Ureter (tissue), 1 donor: Measurements from ENCODE around the gene IRF4. TPM values are rescaled to one million over a fixed set of nuclear protein-coding genes. Genes with fewer than 3 reads are reported as not detected.
"Not testable (repeated sequence)": the region's sequence is repeated elsewhere in the genome, so short reads cannot be mapped to it uniquely, and the experiment has no call there.

Experiments
- DNase-seq: peaks from one replicate; pipeline ENCODE4 v3.0.0-alpha.2; 2020; ENCODE audit warnings: low spot score
- total RNA-seq: library from RNA; stranded (reverse); gene quantifications from one replicate; pipeline ENCODE4 v1.2.4, GENCODE V29; 2023
- donor health status: DM: yes; HTN: yes; CAD: no.

The IRF4 gene
- total RNA-seq, 1 donor from 2014 or later = 12.1 TPM

DNA sequence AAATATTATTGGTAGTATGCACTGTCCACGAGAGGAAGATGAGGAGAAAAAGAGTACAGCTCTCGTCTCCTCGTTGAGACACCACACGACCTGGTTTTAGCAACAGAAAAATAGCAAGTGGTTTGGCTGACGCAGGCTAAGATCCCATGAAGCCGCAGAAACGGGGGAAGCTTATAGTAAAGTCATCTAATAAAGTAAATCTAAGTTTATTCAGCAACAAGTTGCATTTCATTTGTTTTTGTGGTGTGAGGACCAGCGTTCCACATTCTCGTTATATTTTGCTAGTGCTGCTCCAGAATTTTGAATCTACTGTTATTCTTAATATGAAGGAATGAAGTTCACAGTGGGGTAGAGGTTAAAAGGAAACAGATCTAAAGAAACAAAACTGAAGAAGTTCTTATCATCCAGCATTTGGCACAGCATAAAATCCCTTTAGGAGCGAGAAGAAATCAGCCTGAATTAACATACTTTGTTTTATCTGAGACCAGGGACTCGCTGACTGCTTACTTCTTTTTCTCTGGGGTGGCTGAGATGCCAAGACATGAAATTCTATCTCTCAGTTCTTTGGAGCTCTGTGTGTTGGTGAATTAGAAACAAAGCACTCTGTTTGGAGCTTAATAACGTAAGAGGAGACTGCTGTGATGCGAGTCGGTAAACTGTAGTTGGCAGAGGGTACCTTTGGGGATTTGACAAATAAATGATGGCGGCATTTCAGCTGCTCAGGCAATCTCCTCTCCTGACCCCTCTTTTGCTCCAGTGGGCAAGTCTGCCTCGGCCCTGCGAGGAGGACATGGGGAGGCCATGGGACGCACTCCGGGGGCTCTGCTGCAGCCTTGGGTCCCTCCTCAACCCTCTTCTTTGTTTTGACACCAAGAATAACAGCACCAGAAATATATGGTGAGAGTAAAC is 24.9 kb upstream of the IRF4 start:
- DNase-seq = no peak

DNA sequence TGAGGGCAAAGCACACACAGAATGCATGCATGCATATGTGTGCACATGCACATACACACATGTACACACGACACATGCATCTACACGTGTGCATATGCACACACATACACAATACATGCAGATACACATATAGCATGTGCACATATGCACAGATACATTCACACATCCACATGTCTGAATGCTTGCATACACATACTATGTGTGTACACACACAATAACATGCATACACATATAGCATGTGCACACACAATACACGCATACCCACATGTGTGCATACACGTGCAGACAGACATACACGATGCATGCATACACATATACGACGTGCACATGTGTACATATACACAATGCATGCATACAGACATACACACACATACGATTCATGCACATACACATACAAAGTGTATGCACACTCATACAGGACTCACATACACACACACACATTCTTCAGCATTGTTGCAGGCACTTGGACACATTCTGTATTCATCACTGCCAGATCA is 24.2 kb upstream of the IRF4 start:
- DNase-seq = no peak

DNA sequence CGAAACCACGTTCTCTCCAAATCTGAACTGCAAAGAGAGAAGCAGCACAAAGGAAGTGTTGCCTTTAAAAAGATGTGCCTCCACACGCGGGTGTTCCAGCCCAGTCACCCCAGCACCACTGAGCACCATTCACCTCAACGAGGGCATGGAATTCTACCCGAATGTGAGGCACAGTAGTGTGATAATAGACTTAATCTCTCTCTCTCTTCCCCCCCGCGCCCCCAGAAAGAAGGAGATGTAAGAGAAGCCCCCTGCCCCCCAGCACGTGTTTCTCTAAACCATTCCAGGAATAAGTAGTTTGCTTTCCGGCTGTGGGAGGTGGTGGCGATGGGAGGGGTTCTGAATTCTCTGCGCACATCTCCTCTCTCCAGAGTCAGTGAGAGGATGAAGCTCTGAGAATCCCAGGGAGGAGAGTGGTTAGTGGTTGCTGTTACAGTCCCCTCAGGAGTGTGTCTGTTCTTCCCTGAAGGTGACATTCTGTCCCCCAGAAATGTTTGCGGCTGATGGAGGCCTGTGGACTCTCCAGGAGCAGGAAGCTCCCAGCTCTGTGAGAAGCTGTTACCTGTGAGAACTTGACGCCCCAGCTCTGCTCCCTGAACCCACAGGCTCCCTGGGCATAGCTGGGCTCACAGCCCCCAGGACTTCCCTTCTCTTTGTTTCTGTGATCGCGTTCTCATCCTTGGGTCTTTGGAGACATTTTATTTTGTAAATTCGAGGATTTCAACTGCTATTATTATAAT is 23.5 kb upstream of the IRF4 start:
- DNase-seq = no peak

DNA sequence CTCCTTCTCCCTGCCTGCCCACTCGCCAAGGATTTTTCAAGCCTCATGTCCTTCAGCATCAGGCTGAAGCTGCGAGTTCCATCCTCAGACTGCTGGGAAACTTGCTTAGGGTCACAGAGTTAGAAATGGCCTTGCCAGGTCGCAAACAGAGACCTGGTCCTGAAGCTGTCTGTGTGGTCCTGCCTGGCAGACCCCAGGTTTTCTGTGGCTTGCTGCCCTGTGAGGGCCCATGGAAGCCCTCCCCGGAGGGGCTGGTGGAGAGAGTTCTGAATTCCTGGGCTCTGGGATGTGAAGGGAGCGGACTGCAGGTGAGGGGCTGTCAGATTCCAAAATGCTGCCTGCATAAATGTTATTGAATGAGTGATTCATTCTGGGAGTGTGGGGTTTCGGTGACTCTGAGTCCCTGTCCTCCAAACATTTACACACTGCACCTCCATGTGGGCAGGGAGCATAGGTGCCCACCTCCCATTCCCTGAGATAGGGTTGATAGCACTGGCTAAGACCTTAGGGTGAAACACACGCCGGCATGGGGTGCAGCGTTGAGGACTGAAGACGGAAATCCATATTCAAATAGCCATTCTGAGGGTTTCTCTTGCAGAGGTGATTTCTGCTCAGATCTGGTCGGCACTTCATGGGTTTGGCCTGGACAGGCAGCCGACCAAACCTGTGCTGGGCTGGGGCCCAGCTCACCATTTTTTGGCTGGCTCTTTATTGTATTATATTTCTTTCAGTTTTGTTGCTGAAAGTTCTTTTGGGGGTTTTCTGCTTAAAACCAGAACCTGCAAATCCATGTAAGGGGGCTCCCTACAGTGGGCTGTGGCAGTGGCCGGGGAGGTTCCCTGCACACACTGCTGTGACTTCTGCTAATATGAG is 21.8 kb upstream of the IRF4 start:
- no peak for DNase-seq

DNA sequence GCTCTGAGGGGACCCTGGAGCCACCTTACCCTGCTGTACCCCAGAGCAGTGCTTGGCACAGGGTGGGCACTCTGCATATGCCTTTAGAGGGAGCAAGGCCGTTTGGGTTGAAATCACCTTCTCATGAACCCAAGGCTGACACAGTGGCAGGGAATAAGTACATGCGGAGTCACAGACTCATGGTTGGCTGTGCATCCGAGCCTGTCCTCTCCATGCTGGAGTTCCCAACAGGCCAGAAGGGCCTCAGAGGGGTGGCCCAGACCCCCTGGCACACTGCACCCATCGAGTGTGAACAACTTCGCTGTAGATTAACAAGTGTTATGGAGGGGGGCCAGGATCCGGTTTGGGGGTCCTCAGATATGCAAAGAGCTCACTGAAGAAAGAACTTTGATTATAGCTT is 21.0 kb upstream of the IRF4 start:
- no peak for DNase-seq

DNA sequence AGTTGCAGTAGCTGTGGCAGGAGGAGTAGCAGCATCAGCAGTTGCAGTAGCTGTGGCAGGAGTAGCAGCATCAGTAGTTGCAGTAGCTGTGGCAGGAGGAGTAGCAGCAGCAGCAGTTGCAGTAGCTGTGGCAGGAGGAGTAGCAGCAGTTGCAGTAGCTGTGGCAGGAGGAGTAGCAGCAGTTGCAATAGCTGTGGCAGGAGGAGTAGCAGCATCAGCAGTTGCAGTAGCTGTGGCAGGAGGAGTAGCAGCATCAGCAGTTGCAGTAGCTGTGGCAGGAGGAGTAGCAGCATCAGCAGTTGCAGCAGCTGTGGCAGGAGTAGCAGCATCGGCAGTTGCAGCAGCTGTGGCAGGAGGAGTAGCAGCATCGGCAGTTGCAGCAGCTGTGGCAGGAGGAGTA is 19.7 kb upstream of the IRF4 start:
- not testable (repeated sequence) for DNase-seq

DNA sequence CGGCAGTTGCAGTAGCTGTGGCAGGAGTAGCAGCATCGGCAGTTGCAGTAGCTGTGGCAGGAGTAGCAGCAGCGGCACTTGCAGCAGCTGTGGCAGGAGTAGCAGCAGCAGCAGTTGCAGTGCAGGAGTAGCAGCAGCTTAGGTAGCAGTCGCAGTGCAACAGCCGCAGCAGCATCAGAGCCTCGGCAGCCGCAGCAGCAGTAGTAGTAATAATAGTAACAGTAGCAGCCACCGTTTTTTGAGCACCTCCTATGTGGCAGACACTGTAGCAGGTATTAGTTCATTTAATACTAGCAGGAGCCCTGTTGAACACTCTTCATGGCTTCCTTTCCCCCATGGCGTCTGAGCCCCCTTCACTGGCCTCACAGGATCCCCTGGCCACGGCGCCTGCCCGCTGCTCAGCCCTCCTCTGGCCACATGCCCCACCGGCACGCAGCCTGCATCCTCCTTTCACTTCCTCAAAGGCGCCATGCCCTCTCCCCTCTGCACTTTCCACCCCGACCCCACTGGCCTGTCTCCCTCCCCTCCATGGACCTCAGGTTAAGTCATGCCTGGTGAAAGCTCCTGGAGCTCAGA is 19.1 kb upstream of the IRF4 start:
- no peak for DNase-seq

DNA sequence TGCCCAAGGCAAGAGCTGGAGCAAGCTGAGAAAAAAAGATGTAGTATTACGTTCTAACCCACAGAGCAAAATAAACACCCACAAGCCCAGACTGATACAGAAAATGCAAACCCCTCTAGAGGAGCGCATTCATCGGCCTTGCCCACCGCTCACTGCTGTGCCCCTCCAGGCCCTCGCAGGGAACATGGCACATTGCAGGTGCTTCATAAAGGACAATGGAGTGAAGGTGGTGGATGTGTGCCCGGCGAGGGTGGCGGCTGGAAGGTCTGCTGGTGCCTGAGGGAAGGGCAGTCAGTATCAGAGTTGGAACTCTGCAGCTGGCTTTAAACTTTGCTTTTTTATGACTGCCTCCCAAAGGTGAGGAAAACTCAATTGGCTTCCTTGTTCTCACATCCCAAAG is 18.5 kb upstream of the IRF4 start:
- no peak for DNase-seq

DNA sequence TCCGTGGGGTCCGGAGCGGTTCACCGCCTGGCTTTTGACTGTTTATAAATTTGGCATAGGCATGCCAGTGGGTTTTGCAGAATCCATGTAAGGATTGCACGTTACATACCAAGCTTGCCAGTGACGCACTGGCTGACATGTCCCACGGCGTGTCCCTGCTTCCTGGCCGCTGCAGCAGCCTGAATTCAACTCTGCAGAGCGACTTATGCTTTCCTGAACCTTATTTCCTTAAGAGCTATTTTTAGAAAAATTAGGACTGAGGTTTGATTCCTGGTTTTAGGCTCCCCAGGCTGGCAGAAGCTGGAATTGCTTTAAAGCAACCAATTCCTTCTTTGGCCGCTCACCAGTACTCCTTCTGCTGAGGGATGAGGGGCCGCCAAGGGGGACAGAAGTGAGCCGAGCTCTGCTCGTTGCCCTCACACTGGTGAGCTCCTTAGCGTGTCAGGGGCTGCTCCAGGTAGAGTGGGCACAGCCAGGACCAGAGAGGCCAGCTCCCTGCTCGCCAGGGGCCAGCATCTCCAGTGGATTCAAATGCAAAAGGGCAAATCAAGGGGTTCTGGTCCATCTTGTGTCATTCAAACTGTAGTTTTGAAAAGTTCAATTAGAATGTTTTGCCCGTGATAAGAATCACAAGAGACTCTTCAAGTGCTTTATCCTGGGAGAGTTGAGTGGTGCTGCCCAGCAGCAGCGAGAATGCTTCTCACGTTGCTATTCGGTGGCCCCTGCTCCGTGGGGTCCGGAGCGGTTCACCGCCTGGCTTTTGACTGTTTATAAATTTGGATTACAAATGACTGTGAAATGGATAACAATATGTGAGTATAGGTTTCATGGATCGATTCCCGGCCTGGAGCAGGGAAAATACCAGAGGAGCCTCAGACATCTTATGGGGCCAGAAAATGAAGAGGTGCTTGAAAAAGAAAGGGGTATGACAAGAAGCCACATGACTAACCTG is 17.5 kb upstream of the IRF4 start:
- no peak for DNase-seq

DNA sequence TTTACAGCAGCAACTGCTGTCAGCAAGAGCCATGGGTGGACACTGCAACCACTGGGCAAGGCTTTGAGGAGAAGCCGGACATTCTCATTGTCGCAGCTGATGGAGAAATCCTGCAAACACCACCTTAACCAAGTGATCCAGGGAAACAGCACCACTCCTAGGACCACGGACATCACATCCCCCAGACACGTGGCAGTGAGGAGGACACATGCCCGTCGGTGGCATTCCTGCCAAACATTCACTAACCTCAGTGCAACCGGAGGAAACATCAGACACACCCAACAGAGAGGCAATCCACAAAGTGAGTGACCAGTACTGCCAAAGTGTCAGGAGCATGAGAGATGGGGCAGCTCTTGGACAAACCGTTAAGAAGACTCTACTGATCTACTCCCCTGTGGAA is 16.6 kb upstream of the IRF4 start:
- no peak for DNase-seq

DNA sequence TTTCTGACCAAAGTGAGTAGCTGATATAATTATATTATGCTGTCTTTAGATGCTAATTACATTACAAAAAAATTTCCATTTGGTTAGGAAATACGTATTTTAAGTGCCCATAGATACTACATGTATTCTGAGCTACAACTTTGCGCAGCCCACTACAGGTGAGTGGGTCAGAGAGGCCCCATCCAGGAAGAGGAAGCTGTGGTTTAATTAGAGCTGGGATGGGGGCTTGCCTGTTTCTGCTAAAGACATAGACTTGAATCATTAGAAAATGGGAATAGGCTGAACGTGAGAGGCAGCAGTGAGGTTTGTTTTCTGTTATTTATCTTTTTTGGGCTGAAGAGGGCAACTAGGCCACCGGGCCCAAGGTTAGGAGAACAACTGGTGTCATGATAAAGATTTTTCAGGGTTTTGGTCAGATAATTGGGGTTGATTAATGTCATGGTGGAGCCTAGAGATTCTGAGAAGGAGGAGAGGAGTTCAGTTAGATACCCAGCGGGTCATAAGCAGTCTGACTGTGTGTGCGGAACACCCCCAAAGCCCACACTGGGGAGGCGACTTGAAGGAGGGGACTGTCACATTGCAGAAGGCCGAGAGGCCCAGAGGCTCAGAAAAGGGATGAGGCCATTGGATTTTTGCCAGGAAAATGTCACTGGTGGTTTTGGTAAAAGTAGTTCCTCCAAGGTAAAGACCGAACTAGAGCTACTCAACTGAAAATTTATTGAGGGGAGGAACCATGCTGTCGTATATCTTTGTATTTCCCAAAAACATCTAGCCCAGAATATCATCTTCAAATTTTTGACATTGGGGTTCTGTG is 14.5 kb upstream of the IRF4 start:
- no peak for DNase-seq

DNA sequence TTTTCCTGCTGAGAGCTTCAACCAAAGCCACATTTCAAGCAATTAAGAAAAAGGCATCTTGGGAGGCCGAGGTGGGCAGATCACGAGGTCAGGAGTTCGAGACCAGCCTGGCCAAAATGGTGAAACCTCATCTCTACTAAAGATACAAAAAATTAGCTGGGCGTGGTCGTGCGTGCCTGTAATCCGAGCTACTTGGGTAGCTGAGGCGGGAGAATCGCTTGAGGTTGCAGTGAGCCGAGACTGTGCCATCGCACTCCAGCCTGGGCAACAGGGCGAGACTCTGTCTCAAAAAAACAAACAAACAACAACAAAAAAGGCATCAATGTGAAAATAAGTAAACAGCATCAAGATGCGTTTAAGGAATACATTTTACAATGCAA is 13.9 kb upstream of the IRF4 start:
- not testable (repeated sequence) for DNase-seq

DNA sequence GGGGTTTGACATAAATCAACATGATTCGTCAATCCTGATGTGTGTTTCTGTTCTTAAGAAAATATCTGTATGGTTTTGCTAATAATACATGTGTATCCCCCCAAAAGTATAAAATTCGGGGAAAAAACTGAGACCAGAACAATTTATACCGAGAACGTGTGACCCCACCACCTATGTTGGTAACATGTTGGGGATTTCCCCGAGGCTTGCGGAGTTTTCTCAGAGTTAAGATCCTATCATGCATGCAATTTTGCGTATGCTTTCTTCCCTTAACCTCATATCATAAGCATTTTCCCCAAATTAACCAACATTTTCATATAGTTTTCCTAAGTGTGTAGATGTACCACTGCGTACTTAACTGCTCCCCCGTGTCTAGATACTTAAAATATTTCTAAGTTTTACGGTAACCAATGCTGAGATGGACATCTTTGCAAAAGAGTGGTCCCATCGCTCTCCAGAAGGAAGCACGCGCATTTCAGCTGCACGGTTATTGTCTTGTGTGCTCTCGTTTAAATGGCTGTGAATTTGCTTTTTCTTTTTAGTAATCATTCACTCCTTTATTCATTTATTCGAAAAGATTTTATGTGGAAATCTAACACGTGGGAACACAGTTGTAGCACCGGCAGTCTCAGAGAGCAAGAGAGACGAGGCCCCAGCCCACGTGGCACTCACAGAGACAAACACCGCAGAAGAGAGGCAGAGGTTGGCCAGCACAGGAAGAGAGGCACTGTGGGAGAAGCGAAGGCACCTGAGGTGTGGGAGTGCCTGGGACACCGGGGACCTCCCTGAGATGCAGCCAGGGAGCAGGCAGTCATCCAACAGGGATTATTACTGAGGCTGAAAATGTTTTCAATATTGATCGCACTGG is 13.2 kb upstream of the IRF4 start:
- no peak for DNase-seq

DNA sequence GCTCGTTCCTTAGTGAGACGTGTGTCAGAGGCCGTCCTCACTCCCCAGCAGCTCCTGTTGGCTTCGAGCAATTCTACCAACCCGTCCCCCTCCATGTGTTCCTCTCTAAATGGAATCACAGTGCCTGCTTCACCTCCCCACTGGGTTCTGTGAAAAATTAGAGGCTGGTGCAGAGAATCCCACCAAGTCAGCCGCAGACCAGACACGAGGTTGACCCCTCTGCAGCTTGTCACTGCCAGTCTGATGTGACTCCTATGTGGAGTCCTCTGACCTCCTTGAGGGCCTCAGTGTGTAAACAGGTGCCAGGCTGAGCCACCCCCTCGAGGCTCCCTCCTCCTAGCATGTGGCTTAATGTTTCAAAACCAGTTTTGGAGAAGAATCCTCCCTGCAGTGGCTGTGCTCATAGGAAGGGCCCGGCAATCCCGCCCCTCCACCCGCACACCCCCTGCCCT is 12.6 kb upstream of the IRF4 start:
- no peak for DNase-seq

DNA sequence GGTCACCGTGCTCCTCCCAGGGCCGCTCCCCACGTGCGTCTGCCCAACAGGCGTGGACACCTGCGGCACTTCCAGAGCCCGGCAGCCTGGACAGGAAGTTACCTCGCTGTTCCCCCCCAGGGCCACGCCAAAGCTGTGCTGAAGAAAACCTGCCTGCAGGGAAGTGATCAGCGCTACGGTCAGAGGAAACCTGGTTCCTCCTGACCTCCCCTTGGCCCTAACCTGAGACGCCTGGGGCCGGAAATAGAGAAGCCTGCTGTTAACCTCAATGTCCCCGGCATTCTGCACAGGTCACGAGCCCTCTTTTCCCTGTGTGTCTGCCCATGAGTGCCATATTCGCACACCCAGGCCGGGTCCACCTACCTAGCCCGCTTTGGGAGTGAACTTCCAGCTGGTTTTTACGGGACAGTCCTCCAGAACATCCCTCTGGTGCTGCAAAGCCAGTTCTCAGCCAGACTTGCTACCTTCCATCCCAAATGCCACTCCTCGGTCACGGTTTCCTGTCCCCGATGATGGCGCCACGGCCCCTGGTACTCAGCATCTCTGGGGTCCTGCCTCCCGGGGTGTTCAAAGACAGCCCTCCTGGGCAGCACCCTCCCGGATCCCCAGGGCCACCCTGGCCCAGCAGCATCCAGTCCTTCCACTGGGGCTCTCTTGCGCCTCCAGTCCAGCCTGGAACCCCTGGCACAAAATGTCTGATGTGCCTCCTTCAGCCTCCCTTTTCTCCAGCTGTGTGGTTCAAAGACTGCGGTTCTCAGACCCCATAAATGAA is 12.0 kb upstream of the IRF4 start:
- no peak for DNase-seq

DNA sequence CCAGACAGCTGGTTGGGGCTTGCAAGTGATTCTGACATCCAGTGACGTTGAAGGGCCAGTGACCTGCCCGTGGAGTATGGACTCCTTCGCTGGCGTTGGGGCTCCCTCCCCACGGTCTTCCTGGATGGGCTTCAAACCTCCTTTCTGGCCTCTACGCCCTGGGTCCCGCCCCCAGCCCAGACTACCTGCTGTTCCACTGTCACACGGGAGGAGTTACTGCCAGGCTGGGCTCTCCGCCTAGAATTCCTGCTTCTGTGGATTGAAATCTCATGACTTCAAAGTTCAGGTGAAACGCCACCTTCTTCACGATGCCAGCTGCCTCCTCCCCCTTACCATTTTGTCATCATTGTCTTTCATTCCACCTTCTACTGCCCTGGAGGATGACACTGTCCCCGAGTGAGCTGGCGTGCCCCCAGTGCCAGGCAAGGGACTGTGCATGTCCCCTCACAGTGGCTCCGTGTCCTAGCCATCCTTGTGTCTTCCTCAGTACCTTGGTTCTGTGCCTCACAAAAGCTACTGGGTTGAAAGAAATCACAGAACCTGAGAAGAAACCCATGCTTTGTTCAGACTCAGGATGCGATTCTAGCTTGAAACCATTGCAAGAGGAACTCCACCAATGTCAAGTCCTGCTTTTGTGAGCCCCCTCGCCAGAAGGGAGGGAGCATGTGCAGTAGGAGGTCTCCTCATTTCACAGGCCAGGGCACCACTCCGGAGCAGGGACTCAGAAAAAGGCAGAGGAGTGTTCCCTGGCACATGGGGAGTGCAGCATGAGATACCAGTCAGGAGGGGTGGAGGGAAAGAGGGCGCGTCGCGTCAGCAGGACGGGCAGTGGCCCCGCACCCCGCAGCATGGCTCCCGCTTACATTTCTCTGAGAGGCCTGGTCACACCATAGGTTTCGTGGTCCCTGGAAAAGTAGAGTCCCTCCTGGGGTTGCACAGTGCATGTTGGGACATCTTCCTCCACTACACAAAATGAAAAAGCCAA is 11.0 kb upstream of the IRF4 start:
- no peak for DNase-seq
